GM23248 (cell line): ENCODE measurements around the gene PAQR4. TPM values are rescaled to one million over a fixed set of nuclear protein-coding genes. Genes with fewer than 3 reads are reported as not detected.

Experiments used
- DNase-seq: peaks from one replicate; pipeline ENCODE4 v3.0.0-alpha.2; 2015
- H2AFZ ChIP-seq: fragments of 200-600 bp; sonication (generic); 2 replicates; pipeline ENCODE4 v1.6.1; 2016; ENCODE audit warnings: antibody characterized with exemption
- H3F3A ChIP-seq: fragments of 200-600 bp; sonication (generic); 2 replicates; pipeline ENCODE4 v1.6.1; 2016; ENCODE audit warnings: mild to moderate bottlenecking, antibody characterized with exemption, mixed run types; ENCODE audit not compliant: insufficient read depth
- H3K27ac ChIP-seq: fragments of 200-600 bp; sonication (generic); 2 replicates; pipeline ENCODE4 v1.5.1; 2016; ENCODE audit warnings: mild to moderate bottlenecking
- H3K27me3 ChIP-seq: fragments of 200-600 bp; sonication (generic); replicated peaks from 2 replicates; pipeline ENCODE4 v1.6.1; 2016; ENCODE audit warnings: mild to moderate bottlenecking; ENCODE audit not compliant: insufficient read depth
- H3K36me3 ChIP-seq: fragments of 200-600 bp; sonication (generic); 2 replicates; pipeline ENCODE4 v1.6.1; 2016; ENCODE audit warnings: low read depth, mild to moderate bottlenecking
- H3K4me1 ChIP-seq: fragments of 200-600 bp; sonication (generic); 2 replicates; pipeline ENCODE4 v1.6.1; 2016; ENCODE audit warnings: mild to moderate bottlenecking; ENCODE audit not compliant: insufficient read depth
- H3K4me2 ChIP-seq: fragments of 200-600 bp; sonication (generic); one replicate; pipeline ENCODE4 v1.6.1; 2016; ENCODE audit warnings: mild to moderate bottlenecking; ENCODE audit not compliant: unreplicated experiment
- H3K4me3 ChIP-seq: fragments of 200-600 bp; sonication (generic); 2 replicates; pipeline ENCODE4 v1.5.1; 2016; ENCODE audit warnings: mild to moderate bottlenecking
- H3K79me2 ChIP-seq: fragments of 200-600 bp; sonication (generic); 2 replicates; pipeline ENCODE4 v1.6.1; 2016; ENCODE audit warnings: mild to moderate bottlenecking; ENCODE audit not compliant: insufficient read depth
- H3K9ac ChIP-seq: fragments of 200-600 bp; sonication (generic); 2 replicates; pipeline ENCODE4 v1.6.1; 2016; ENCODE audit warnings: mild to moderate bottlenecking
- H3K9me2 ChIP-seq: fragments of 200-600 bp; sonication (generic); 2 replicates; pipeline ENCODE4 v1.6.1; 2016; ENCODE audit warnings: mixed run types, mild to moderate bottlenecking, moderate library complexity; ENCODE audit not compliant: insufficient read depth
- H3K9me3 ChIP-seq: fragments of 200-600 bp; sonication (generic); one replicate; pipeline ENCODE4 v1.6.1; 2017; ENCODE audit warnings: low read depth
- H4K20me1 ChIP-seq: fragments of 200-600 bp; sonication (generic); 2 replicates; pipeline ENCODE4 v1.6.0; 2016; ENCODE audit not compliant: insufficient read depth
- EZH2 ChIP-seq: fragments of 200-600 bp; sonication (generic); IDR thresholded peaks from 2 replicates; pipeline ENCODE4 v1.6.1; 2018; ENCODE audit warnings: antibody characterized with exemption, mild to moderate bottlenecking; ENCODE audit not compliant: insufficient read depth, poor library complexity, severe bottlenecking
- EZH2phosphoT487 ChIP-seq: fragments of 200-600 bp; sonication (generic); IDR thresholded peaks from 2 replicates; pipeline ENCODE4 v1.6.1; 2018; ENCODE audit warnings: antibody characterized with exemption, moderate library complexity, mild to moderate bottlenecking, low read depth; ENCODE audit not compliant: insufficient read depth
- WGBS, 2 experiments: methylation state at CpG; one replicate each; pipeline ENCODE4 v1.1.6; 2015 to 2017; ENCODE audit warnings: low lambda C conversion rate in 2 of 2, low coverage in 1 of 2; ENCODE audit errors: missing lambda C conversion rate in 2 of 2; 5-methylcytosine and 5-hydroxymethylcytosine counted together
- in situ Hi-C: fragments of 300-500 bp; cut with MboI; formaldehyde crosslinking; loops from 2 replicates; pipeline ENCODE4 v1.15.0; 2020
- polyA plus RNA-seq: library from polyadenylated mRNA; unstranded; fragments of >200 nt; fragmentation: Nextera tagmentation; extraction: Ambion mirVana; gene quantifications from 2 replicates; pipeline ENCODE4 v1.2.1, GENCODE V29; 2016
- total RNA-seq: library from RNA; depleted of rRNA; stranded (reverse); fragments of >200 nt; shearing (Covaris generic); gene quantifications from 2 replicates; pipeline ENCODE4 v1.2.3, GENCODE V29; 2014

The PAQR4 gene
- total and polyA plus RNA-seq, 2 experiments from 2014 or later: 5.1 to 7.7 TPM

GRCh38 chr16:3009568-3010390 is 40.6 kb downstream of the PAQR4 start:
- Histone ChIP-seq H2AFZ (no peak overlapping the region), H3F3A (no peaks in the 10 kb centered on the region), H3K27me3 (peaks cover 13% of the 10 kb centered on the region; the same call in 1 of the 2 replicates), H3K4me2 (no peak overlapping the region), H3K36me3 (no peaks in the 10 kb centered on the region), H3K9ac (no peak overlapping the region), H3K9me2 (no peaks in the 10 kb centered on the region), H3K4me3 (no peak overlapping the region), H3K4me1 (peaks cover 6% of the 10 kb centered on the region; the same call in 1 of the 2 replicates), H4K20me1 (no peaks in the 10 kb centered on the region), H3K9me3 (no peaks in the 10 kb centered on the region), H3K27ac (no peak overlapping the region), H3K79me2 (no peaks in the 10 kb centered on the region)
- peak; percentile 42 for DNase-seq
- WGBS, 2 experiments: 29% methylated on average over 18 to 21 of the region's 21 CpGs
- in situ Hi-C loops: no loop called here
- TF ChIP-seq EZH2 (no peak), EZH2phosphoT487 (no peak)

GRCh38 chr16:3010510-3010909 is 41.4 kb downstream of the PAQR4 start:
- WGBS, 2 experiments: 85 to 88% methylated on average over 8 of the region's 8 CpGs
- Histone ChIP-seq H3K27me3 (peaks cover 13% of the 10 kb centered on the region; the same call in 1 of the 2 replicates), H3K4me1 (peaks cover 6% of the 10 kb centered on the region; the same call in 1 of the 2 replicates), H3K9ac (no peak overlapping the region), H2AFZ (no peak overlapping the region), H3K4me2 (no peak overlapping the region), H3K9me3 (no peaks in the 10 kb centered on the region), H3K79me2 (no peaks in the 10 kb centered on the region), H3K36me3 (no peaks in the 10 kb centered on the region), H3K27ac (no peak overlapping the region), H4K20me1 (no peaks in the 10 kb centered on the region), H3K4me3 (no peak overlapping the region), H3F3A (no peaks in the 10 kb centered on the region), H3K9me2 (no peaks in the 10 kb centered on the region)
- TF ChIP-seq EZH2 (no peak), EZH2phosphoT487 (no peak)
- DNase-seq: no peak
- in situ Hi-C loops: no loop called here

- no peak for TF ChIP-seq EZH2phosphoT487
- TF ChIP-seq EZH2: peak; percentile 53
- no peak overlapping the region for H3K4me3 ChIP-seq
- 7 to 11% methylated on average over 17 to 19 of the region's 19 CpGs for WGBS, 2 experiments
Measured at GRCh38 chr16:3012246-3012645, 43.1 kb downstream of the PAQR4 start.

GRCh38 chr16:3012828-3013420 is 43.8 kb downstream of the PAQR4 start, which contains the start of gene CLDN9:
Gene CLDN9, plus strand, starts transcription at chr16:3012923. Its CDS starts 440 bp downstream, at chr16:3013363.
- H3K27me3 ChIP-seq: peaks cover 13% of the 10 kb centered on the region; the same call in 1 of the 2 replicates
- no peaks in the 10 kb centered on the region for H4K20me1 ChIP-seq
- no peaks in the 10 kb centered on the region for H3K79me2 ChIP-seq
- H3K9me2 ChIP-seq: no peaks in the 10 kb centered on the region
- in situ Hi-C loops: no loop called here
- no peaks in the 10 kb centered on the region for H3K9me3 ChIP-seq
- no peak within 1 kb of the TSS for H3K4me3 ChIP-seq
- no peak within 1 kb of the TSS for H3K4me2 ChIP-seq
- 15 to 16% methylated on average over 27 of the region's 27 CpGs for WGBS, 2 experiments
- H3K27ac ChIP-seq: no peak within 1 kb of the TSS
- H2AFZ ChIP-seq: no peak within 1 kb of the TSS
- no peak for TF ChIP-seq EZH2phosphoT487
- TF ChIP-seq EZH2: no peak
- peaks cover 6% of the 10 kb centered on the region; the same call in 1 of the 2 replicates for H3K4me1 ChIP-seq
- DNase-seq: peak; percentile 58
- no peak within 1 kb of the TSS for H3K9ac ChIP-seq
- no peaks in the 10 kb centered on the region for H3F3A ChIP-seq
- no peaks in the 10 kb centered on the region for H3K36me3 ChIP-seq

More at GRCh38 chr16:3012246-3012645, 43.1 kb downstream of the PAQR4 start:
- Histone ChIP-seq H3K4me2 (no peak overlapping the region), H3K27ac (no peak overlapping the region), H3K9me2 (no peaks in the 10 kb centered on the region), H3K9ac (no peak overlapping the region), H2AFZ (no peak overlapping the region), H3K79me2 (no peaks in the 10 kb centered on the region), H3K27me3 (peaks cover 13% of the 10 kb centered on the region; the same call in 1 of the 2 replicates), H3F3A (no peaks in the 10 kb centered on the region), H3K9me3 (no peaks in the 10 kb centered on the region), H3K4me1 (peaks cover 6% of the 10 kb centered on the region; the same call in 1 of the 2 replicates), H4K20me1 (no peaks in the 10 kb centered on the region), H3K36me3 (no peaks in the 10 kb centered on the region)
- no peak for DNase-seq
- in situ Hi-C loops: no loop called here
